WTC11 (cell line): Measurements from ENCODE around the gene SHISA9. TPM values are rescaled to one million over a fixed set of nuclear protein-coding genes. Genes with fewer than 3 reads are reported as not detected.

Experiments
- ATAC-seq: fragments of 200-7000 bp; cut with Tn5 transposase; 2 replicates; pipeline ENCODE4 v1.10.0; 2021; ENCODE audit warnings: mild to moderate bottlenecking, moderate library complexity
- CTCF ChIA-PET: fragments of 300-600 bp; sonication (Branson Sonifier 250); formaldehyde crosslinking; loops from one replicate; lab custom pipeline; 2021; ENCODE audit warnings: antibody characterized with exemption; lab: Charles Lee
- POLR2A ChIA-PET: fragments of 350-600 bp; sonication (Branson Sonifier 250); formaldehyde crosslinking; loops from one replicate; lab custom pipeline; 2021; ENCODE audit warnings: antibody characterized with exemption; lab: Charles Lee
- DNase-seq: peaks from one replicate; pipeline ENCODE4 v3.0.0; 2021; ENCODE audit warnings: low spot score
- H3K27ac Mint-ChIP-seq: 2 replicates; pipeline ENCODE4 v1.8.0; 2021; ENCODE audit warnings: mixed read lengths
- H3K27me3 Mint-ChIP-seq: 2 replicates; pipeline ENCODE4 v1.8.0; 2021; ENCODE audit warnings: low read depth, mild to moderate bottlenecking, moderate library complexity, mixed read lengths
- H3K36me3 Mint-ChIP-seq: 2 replicates; pipeline ENCODE4 v1.8.0; 2021; ENCODE audit warnings: mixed read lengths
- H3K4me1 Mint-ChIP-seq: 2 replicates; pipeline ENCODE4 v1.8.0; 2022; ENCODE audit warnings: mixed read lengths
- H3K4me3 Mint-ChIP-seq: 2 replicates; pipeline ENCODE4 v1.8.0; 2021; ENCODE audit warnings: mild to moderate bottlenecking, moderate library complexity, mixed read lengths
- H3K9me3 Mint-ChIP-seq: 2 replicates; pipeline ENCODE4 v1.8.0; 2021; ENCODE audit warnings: mixed read lengths
- CTCF ChIP-seq: fragments of 200-600 bp; IDR thresholded peaks from 2 replicates; pipeline ENCODE4 v1.8.0; 2022; ENCODE audit warnings: antibody characterized with exemption
- ELF4 ChIP-seq: sonication (generic); formaldehyde crosslinking; IDR thresholded peaks from 2 replicates; pipeline ENCODE4 v1.8.1; 2022; ENCODE audit warnings: low read depth, mild to moderate bottlenecking, moderate library complexity, missing genetic modification reagents
- ETV6 ChIP-seq: sonication (generic); formaldehyde crosslinking; IDR thresholded peaks from 2 replicates; pipeline ENCODE4 v1.8.1; 2022; ENCODE audit warnings: mild to moderate bottlenecking, missing genetic modification reagents
- FOXJ3 ChIP-seq: sonication (generic); formaldehyde crosslinking; IDR thresholded peaks from 2 replicates; pipeline ENCODE4 v1.9.0; 2021; ENCODE audit warnings: missing genetic modification reagents, mild to moderate bottlenecking, borderline replicate concordance
- GRHL2 ChIP-seq: fragments of 250-450 bp; sonication (Bioruptor Pico); IDR thresholded peaks from 2 replicates; pipeline ENCODE4 v1.8.0; 2022; ENCODE audit warnings: mild to moderate bottlenecking, moderate library complexity; ENCODE audit not compliant: insufficient replicate concordance, severe bottlenecking
- HMGA2 ChIP-seq: fragments of 250-450 bp; sonication (Bioruptor Pico); IDR thresholded peaks from 2 replicates; pipeline ENCODE4 v1.4.0; 2021; ENCODE audit warnings: mild to moderate bottlenecking, moderate library complexity
- HMGXB4 ChIP-seq: sonication (generic); formaldehyde crosslinking; IDR thresholded peaks from 2 replicates; pipeline ENCODE4 v1.8.1; 2023; ENCODE audit warnings: mild to moderate bottlenecking, moderate library complexity, missing genetic modification reagents
- JUN ChIP-seq: sonication (generic); formaldehyde crosslinking; IDR thresholded peaks from 2 replicates; pipeline ENCODE4 v1.8.0; 2023; ENCODE audit warnings: mild to moderate bottlenecking, missing genetic modification reagents
- MXD4 ChIP-seq: fragments of 250-450 bp; sonication (Bioruptor Pico); IDR thresholded peaks from 2 replicates; pipeline ENCODE4 v1.8.0; 2021; ENCODE audit warnings: mild to moderate bottlenecking, moderate library complexity, borderline replicate concordance
- NR1H2 ChIP-seq: sonication (generic); formaldehyde crosslinking; IDR thresholded peaks from 2 replicates; pipeline ENCODE4 v1.9.0; 2021; ENCODE audit warnings: mild to moderate bottlenecking, moderate library complexity, missing genetic modification reagents
- OVOL2 ChIP-seq: fragments of 250-450 bp; sonication (Bioruptor Pico); IDR thresholded peaks from 2 replicates; pipeline ENCODE4 v1.9.0; 2021; ENCODE audit warnings: mild to moderate bottlenecking, borderline replicate concordance
- PRRX2 ChIP-seq: fragments of 250-450 bp; sonication (Bioruptor Pico); IDR thresholded peaks from 2 replicates; pipeline ENCODE4 v1.8.0; 2021; ENCODE audit warnings: mild to moderate bottlenecking
- RORB ChIP-seq: fragments of 250-450 bp; sonication (Bioruptor Pico); IDR thresholded peaks from 2 replicates; pipeline ENCODE4 v1.9.0; 2021; ENCODE audit warnings: mild to moderate bottlenecking
- SMAD3 ChIP-seq: sonication (generic); formaldehyde crosslinking; IDR thresholded peaks from 2 replicates; pipeline ENCODE4 v1.8.0; 2022; ENCODE audit warnings: missing genetic modification reagents, mild to moderate bottlenecking, borderline replicate concordance
- SOX15 ChIP-seq: fragments of 250-450 bp; sonication (Bioruptor Pico); IDR thresholded peaks from 2 replicates; pipeline ENCODE4 v1.9.0; 2021; ENCODE audit warnings: mild to moderate bottlenecking
- SP1 ChIP-seq: sonication (generic); formaldehyde crosslinking; conservative IDR thresholded peaks from 2 replicates; pipeline ENCODE4 v1.8.1; 2022; ENCODE audit warnings: missing genetic modification reagents
- TP53 ChIP-seq: sonication (generic); formaldehyde crosslinking; IDR thresholded peaks from 2 replicates; pipeline ENCODE4 v1.8.1; 2023; ENCODE audit warnings: mild to moderate bottlenecking, missing genetic modification reagents
- USF2 ChIP-seq: sonication (generic); formaldehyde crosslinking; IDR thresholded peaks from 2 replicates; pipeline ENCODE4 v1.8.1; 2023; ENCODE audit warnings: mild to moderate bottlenecking, missing genetic modification reagents, moderate library complexity
- ZBTB43 ChIP-seq: sonication (generic); formaldehyde crosslinking; IDR thresholded peaks from 2 replicates; pipeline ENCODE4 v1.8.1; 2023; ENCODE audit warnings: mild to moderate bottlenecking, missing genetic modification reagents
- ZNF138 ChIP-seq: sonication (generic); formaldehyde crosslinking; conservative IDR thresholded peaks from 2 replicates; pipeline ENCODE4 v1.8.1; 2022; ENCODE audit warnings: mild to moderate bottlenecking, moderate library complexity, missing genetic modification reagents
- ZNF317 ChIP-seq: sonication (generic); formaldehyde crosslinking; IDR thresholded peaks from 2 replicates; pipeline ENCODE4 v1.8.1; 2023; ENCODE audit warnings: low read depth, mild to moderate bottlenecking, moderate library complexity, missing genetic modification reagents, borderline replicate concordance
- total RNA-seq: library from RNA; stranded (reverse); gene quantifications from 3 replicates; pipeline ENCODE4 v1.2.3, GENCODE V29; 2021

The SHISA9 gene
- total RNA-seq, 1 experiment from 2014 or later: 37.5 TPM

GRCh38 chr16:13068912-13069583, 167.7 kb downstream of the SHISA9 start (continued):
- no peak for TF ChIP-seq USF2

- peak; percentile 93 for ATAC-seq
- DNase-seq: peak; percentile 83
- peaks cover 31% of the 10 kb centered on the region for H3K4me1 Mint-ChIP-seq
- TF ChIP-seq NR1H2 (no peak), ETV6 (CRISPR knock-in tag) (0 out of 2 replicates have a peak, but pooled peaks have one; percentile 42)
- POLR2A ChIA-PET: no interaction called here
- H3K27ac Mint-ChIP-seq: peak overlapping the region; percentile 99
- CTCF ChIA-PET: interaction anchor here (0.6 to 1.5 kb wide), 3 partner anchors 130 to 172 kb away, joined by 3 to 6 read pairs (median 4); no protein-coding TSS in a partner anchor
- H3K27me3 Mint-ChIP-seq: no peaks in the 10 kb centered on the region
- peak overlapping the region; percentile 60 for H3K4me3 Mint-ChIP-seq
- H3K9me3 Mint-ChIP-seq: peaks cover 10% of the 10 kb centered on the region
- peaks cover 9% of the 10 kb centered on the region for H3K36me3 Mint-ChIP-seq
These were observed 168.9 kb downstream of the SHISA9 start for GRCh38 chr16:13070268-13070667.

GRCh38 chr16:13076878-13077277, 175.5 kb downstream of the SHISA9 start:
- CTCF ChIA-PET: interaction anchor here (1.4 kb wide), 1 partner anchor 169 kb away, joined by 3 read pairs; no protein-coding TSS in a partner anchor
- DNase-seq (no peak), ATAC-seq (no peak)
- no peaks in the 10 kb centered on the region for H3K36me3 Mint-ChIP-seq
- H3K4me1 Mint-ChIP-seq: peaks cover 31% of the 10 kb centered on the region
- H3K27ac Mint-ChIP-seq: no peak overlapping the region
- no peak overlapping the region for H3K4me3 Mint-ChIP-seq
- H3K9me3 Mint-ChIP-seq: no peaks in the 10 kb centered on the region
- H3K27me3 Mint-ChIP-seq: no peaks in the 10 kb centered on the region
- TF ChIP-seq RORB (CRISPR knock-in tag) (no peak), ZNF317 (no peak), HMGXB4 (CRISPR knock-in tag) (no peak)
- POLR2A ChIA-PET: no interaction called here

- no peak overlapping the region for H3K4me3 Mint-ChIP-seq
- H3K4me1 Mint-ChIP-seq: peaks cover 28% of the 10 kb centered on the region
- H3K9me3 Mint-ChIP-seq: no peaks in the 10 kb centered on the region
- H3K27me3 Mint-ChIP-seq: no peaks in the 10 kb centered on the region
- POLR2A ChIA-PET: no interaction called here
- no peaks in the 10 kb centered on the region for H3K36me3 Mint-ChIP-seq
- H3K27ac Mint-ChIP-seq: no peak overlapping the region
- CTCF ChIA-PET: no interaction called here
- no peak for ATAC-seq
- no peak for TF ChIP-seq JUN (CRISPR knock-in tag)
- no peak for TF ChIP-seq ELF4 (CRISPR knock-in tag)
- no peak for TF ChIP-seq ZBTB43 (CRISPR knock-in tag)
- no peak for TF ChIP-seq FOXJ3 (CRISPR knock-in tag)
- TF ChIP-seq SP1: no peak
- no peak for TF ChIP-seq MXD4 (CRISPR knock-in tag)
- TF ChIP-seq HMGA2 (CRISPR knock-in tag): no peak
- TF ChIP-seq SOX15 (CRISPR knock-in tag): no peak
- TF ChIP-seq TP53: no peak
- TF ChIP-seq HMGXB4 (CRISPR knock-in tag): no peak
- TF ChIP-seq SMAD3 (CRISPR knock-in tag): no peak
- no peak for TF ChIP-seq GRHL2
- no peak for TF ChIP-seq PRRX2 (CRISPR knock-in tag)
- no peak for TF ChIP-seq OVOL2 (CRISPR knock-in tag)
- TF ChIP-seq CTCF: no peak
- no peak for TF ChIP-seq ZNF138 (CRISPR knock-in tag)
- TF ChIP-seq, all 79 proteins: peak for 0
- no peak for DNase-seq
These were observed 176.4 kb downstream of the SHISA9 start for GRCh38 chr16:13077816-13078215.
